Testis (tissue), 2 donors: ENCODE results near the gene SNAPC2.

Experiments
- CTCF ChIP-seq, 3 experiments: fragments of 450-650 bp in 2 of 3; fragments of 200-600 bp in 1 of 3; sonication (generic) in 1 of 3; IDR thresholded peaks; one replicate each; pipeline ENCODE4 v1.5.1; 2016 to 2019; ENCODE audit warnings: antibody characterized with exemption in 3 of 3, mild to moderate bottlenecking in 2 of 3, moderate library complexity in 1 of 3
- POLR2A ChIP-seq: fragments of 450-650 bp; IDR thresholded peaks from one replicate; pipeline ENCODE4 v1.6.1; 2017; ENCODE audit warnings: antibody characterized with exemption, mild to moderate bottlenecking, moderate library complexity

DNA sequence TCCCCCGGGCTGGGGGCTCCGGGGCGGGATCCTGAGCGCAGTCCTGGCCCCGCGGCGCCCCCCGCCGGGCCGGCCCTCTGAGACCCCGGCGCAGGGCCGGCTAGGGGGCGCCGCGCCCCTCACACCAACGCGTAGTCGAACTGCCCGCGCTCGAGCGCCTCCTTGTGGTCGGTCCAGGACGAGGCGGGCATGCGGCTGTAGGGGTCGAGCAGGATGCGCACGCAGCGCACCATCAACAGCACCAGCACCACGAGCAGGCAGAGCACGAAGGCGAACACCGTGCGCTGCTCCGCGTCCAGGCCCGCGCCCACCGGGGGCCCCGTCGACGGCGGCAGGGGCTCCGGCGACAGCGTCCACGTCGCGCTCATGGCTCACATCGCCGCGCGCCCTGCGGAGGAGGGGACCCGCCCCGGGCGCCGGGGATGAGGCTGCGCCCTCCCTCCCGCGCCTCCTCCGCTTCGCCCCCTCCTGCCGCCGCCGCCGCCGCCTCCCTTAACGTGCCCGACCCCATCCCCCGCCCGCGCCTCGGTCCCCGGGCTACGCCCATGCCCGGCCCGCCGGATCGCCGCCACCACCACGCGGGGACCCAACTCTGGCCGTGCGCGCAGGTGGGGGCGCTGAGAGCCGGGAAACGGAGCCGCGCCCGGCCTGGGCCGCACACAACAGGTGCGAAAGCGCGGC, 5.2 kb downstream of the SNAPC2 start:
- peak; percentile 75 to 82 (median 79) for TF ChIP-seq CTCF (IDR thresholded peaks at IDR 0.05)
- TF ChIP-seq POLR2A: no peak
